HG03280 (cell line): Measurements from ENCODE around the gene COPRS.
"Not testable (repeated sequence)": the region's sequence is repeated elsewhere in the genome, so short reads cannot be mapped to it uniquely, and the experiment has no call there.

Experiments used
- ATAC-seq: cut with Tn5 transposase; IDR thresholded peaks from one replicate; pipeline ENCODE4 v1.9.1; 2021; ENCODE audit warnings: mild to moderate bottlenecking, moderate library complexity; ENCODE audit not compliant: unreplicated experiment

COPRS gene

GRCh38 chr17:31811101-31811500 lies 47.9 kb downstream of the COPRS start:
- ATAC-seq: no peak

GRCh38 chr17:31809876-31810275 lies 49.2 kb downstream of the COPRS start:
- not testable (repeated sequence) for ATAC-seq

- ATAC-seq: no peak
These were observed 50.5 kb downstream of the COPRS start for GRCh38 chr17:31808521-31809050.

GRCh38 chr17:31807846-31808245 lies 51.2 kb downstream of the COPRS start:
- ATAC-seq: no peak

- no peak for ATAC-seq
These were observed 52.1 kb downstream of the COPRS start for GRCh38 chr17:31806921-31807320.

- no peak for ATAC-seq
These were observed 55.4 kb downstream of the COPRS start for GRCh38 chr17:31803494-31804213.

GRCh38 chr17:31802502-31802901 lies 56.5 kb downstream of the COPRS start:
- ATAC-seq: no peak
